ENCODE results near the gene C1S.
A peak's percentile ranks its signal among the peaks of the same experiment; 100 is the strongest.
"Not testable (repeated sequence)": the region's sequence is repeated elsewhere in the genome, so short reads cannot be mapped to it uniquely, and the experiment has no call there.

The C1S gene

GRCh38 chr12:7045913-7046312 is 14.6 kb upstream of the C1S start:
- DNase-seq (ENCODE audit: low read depth, low spot score): no peak
- H3K27ac ChIP-seq: no peak overlapping the region

- DNase-seq (ENCODE audit: low read depth, low spot score): no peak
- no peak overlapping the region for H3K27ac ChIP-seq
Measured at GRCh38 chr12:7046383-7047105, 14.0 kb upstream of the C1S start.

DNA sequence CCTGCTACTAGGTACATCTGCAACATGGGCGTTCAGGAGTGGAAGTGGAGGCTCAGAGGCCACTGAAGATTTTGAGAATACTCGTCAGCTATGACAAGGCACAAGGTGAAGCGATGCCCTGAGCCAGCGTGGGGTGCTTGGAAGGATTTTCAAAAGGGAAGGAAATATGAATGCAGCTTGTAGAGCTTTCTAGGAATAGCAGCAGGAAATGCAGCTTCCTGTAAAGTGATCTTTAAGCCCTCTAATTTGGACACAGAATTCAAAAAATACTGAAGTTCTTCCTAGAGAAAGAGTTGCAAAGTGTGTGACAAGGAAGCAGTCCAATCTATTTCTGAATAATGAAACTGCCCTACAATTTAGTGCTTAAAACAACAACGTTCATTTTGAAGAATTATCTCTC is 13.2 kb upstream of the C1S start:
- DNase-seq (ENCODE audit: low read depth, low spot score): no peak
- H3K27ac ChIP-seq: no peak overlapping the region

GRCh38 chr12:7049445-7049951 is 11.0 kb upstream of the C1S start:
- H3K27ac ChIP-seq; DNase-seq (ENCODE audit: low read depth, low spot score): not testable (repeated sequence)

- not testable (repeated sequence) for DNase-seq (ENCODE audit: low read depth, low spot score); H3K27ac ChIP-seq
Measured at GRCh38 chr12:7049973-7050372, 10.5 kb upstream of the C1S start.

GRCh38 chr12:7054925-7055324 is 5.6 kb upstream of the C1S start:
- no peak overlapping the region for H3K27ac ChIP-seq
- no peak for DNase-seq (ENCODE audit: low read depth, low spot score)

GRCh38 chr12:7055736-7056135 is 4.8 kb upstream of the C1S start:
- H3K27ac ChIP-seq; DNase-seq (ENCODE audit: low read depth, low spot score): not testable (repeated sequence)

DNA sequence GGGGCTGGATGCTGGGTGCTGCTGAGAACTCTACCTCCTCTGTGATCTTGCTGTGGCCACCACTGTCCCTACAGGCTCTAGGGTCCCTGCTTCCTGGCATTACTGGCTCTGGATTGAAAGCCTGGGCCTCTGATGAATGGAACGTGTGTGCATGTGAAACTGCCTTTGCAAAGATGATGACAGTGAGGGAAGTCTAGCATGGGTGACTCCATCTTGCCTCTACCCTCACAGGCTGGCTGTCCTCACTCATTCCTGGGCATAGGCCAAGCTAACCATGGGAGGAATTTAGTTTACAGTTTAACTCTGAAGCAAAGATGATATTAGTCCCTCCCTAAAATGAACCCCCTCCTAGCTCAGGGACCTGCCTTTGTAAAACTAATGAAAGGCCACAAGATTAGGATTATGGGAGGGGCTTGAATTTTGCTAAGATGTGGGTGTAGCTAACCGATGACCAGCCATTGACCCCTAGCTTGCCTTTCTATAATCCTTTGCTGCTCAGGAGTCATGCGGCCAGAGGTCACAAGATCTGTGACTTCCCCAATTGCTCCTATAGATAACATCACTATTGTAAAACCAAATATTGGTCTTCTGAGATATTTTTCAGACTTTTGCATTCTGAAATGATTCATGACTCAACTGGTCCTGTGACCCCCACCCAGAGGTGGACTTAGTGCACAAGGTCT is 2.2 kb upstream of the C1S start:
- no peak for DNase-seq (ENCODE audit: low read depth, low spot score)

GRCh38 chr12:7058850-7059395 is 1.6 kb upstream of the C1S start:
- no peak overlapping the region for H3K27ac ChIP-seq
- no peak for DNase-seq (ENCODE audit: low read depth, low spot score)

More for the DNA sequence above, 2.2 kb upstream of the C1S start:
- H3K27ac ChIP-seq: no peak overlapping the region

DNA sequence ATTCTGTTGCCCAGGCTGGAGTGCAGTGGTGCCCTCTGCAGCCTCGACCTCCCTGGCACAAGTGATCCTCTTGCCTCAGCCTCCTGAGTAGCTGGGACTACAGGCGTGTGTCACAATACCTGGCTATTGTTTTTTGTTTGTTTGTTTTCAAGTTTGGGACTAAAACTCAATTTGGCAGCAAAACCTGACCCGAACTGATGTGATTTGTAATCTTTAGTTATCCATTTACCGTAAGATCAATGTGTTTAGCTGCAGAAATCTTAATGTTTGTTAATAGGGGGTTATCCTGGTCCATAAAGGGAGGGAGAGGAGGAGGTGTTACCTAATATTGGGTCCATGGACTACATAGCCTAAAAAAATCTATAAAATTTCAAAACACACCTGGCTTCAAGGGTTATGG is 738 bp upstream of the C1S start:
- no peak overlapping the region for H3K27ac ChIP-seq
- no peak for DNase-seq (ENCODE audit: low read depth, low spot score)

- no peak overlapping the region for H3K27ac ChIP-seq
- DNase-seq (ENCODE audit: low read depth, low spot score): no peak
Measured at GRCh38 chr12:7061138-7061537, 620 bp downstream of the C1S start.

DNA sequence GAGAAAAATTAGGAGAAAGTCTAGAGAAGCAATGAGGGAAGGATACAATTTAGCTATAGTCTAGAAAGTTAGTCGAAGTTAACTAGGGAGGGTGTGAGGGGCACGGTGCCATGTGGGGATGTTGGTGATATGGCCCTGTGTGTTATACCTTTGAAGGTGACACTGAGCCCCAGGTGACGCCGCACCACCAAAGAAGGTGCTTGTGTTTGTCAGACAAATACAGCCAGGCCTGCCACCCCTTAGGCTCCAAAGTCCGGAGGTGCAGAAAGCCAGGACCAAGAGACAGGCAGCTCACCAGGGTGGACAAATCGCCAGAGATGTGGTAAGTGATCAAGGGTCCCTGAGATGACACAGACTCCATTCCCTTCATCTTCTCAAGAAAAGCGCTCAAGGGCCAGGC is 1.1 kb downstream of the C1S start:
- DNase-seq (ENCODE audit: low read depth, low spot score): no peak
- no peak overlapping the region for H3K27ac ChIP-seq

GRCh38 chr12:7064516-7064915 is 4.0 kb downstream of the C1S start:
- no peak for DNase-seq (ENCODE audit: low read depth, low spot score)

DNA sequence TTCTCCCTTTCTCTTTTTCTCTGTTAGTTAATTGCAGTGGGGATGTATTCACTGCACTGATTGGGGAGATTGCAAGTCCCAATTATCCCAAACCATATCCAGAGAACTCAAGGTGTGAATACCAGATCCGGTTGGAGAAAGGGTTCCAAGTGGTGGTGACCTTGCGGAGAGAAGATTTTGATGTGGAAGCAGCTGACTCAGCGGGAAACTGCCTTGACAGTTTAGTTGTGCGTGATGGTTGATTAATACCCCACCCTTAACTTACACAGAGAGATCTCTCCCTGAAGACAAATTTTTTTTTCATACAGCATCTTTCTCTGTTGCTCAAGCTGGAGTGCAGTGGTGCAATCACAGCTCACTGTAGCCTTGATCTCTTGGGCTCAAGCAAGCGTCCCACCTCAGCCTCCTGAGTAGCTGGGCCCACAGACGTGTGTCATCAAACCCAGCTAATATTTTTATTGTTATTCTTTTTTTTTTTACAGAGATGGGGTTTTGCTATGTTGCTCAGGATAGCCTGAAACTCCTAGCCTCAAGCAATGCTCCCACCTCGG is 4.6 kb downstream of the C1S start:
- H3K27ac ChIP-seq: no peak overlapping the region
- no peak for DNase-seq (ENCODE audit: low read depth, low spot score)

More at GRCh38 chr12:7064516-7064915, 4.0 kb downstream of the C1S start:
- H3K27ac ChIP-seq: no peak overlapping the region

GRCh38 chr12:7066596-7066995 is 6.1 kb downstream of the C1S start:
- DNase-seq (ENCODE audit: low read depth, low spot score): no peak
- H3K27ac ChIP-seq: no peak overlapping the region

DNA sequence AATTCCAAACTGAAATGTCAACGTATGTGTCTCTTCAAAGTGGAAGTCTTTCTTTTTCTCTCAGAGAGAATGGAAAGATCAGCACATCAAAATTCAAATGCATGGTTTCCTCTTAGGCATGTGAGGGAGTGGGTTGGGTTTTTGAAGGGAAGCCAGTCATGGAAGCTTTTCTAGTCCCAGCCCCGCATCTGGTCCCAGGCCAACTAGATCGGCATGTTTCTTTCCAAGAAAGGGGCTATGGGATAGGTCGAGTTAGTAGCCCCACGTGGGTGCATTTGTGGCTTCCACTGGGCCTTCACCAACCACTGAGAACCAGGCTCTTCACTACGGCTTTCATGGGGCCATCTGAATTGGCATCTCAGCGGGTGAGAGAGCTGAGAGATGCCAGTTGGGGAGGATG is 6.6 kb downstream of the C1S start:
- DNase-seq (ENCODE audit: low read depth, low spot score): no peak
- no peak overlapping the region for H3K27ac ChIP-seq

DNA sequence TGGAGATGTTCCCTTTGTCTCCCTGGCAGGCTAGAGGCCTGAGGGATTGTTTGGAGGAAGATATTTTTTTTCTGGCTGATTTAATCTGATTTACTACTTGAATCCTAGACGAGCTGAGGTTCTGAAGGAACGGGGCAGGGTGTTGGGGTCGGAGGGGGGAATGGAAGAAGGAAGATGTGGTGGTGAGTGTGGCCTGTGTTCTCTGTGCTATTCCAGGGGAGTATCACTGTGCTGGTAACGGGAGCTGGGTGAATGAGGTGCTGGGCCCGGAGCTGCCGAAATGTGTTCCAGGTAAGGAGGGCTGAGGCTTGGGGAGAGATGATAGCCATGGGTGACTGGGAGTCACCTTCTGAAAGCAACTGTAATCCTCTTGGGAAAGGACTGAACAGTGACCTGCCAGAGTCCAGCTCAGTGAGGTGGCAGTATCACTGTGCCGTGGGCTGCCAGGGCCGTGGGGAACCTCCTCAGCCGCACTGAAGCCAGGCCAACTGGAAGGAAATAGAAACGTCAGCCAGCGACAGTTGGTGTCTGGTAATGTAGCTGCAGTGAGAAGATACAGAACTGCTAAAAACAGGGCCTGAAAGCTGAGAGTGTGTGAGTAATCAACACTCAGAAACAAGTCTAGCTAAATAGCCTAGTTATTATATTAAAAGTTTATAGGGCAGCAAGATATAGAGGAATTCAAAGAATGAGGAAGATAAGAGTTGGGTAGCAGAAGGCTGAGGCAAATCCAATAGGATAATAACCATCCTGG is 7.9 kb downstream of the C1S start:
- no peak for DNase-seq (ENCODE audit: low read depth, low spot score)
- peak overlapping the region; percentile 31 for H3K27ac ChIP-seq

DNA sequence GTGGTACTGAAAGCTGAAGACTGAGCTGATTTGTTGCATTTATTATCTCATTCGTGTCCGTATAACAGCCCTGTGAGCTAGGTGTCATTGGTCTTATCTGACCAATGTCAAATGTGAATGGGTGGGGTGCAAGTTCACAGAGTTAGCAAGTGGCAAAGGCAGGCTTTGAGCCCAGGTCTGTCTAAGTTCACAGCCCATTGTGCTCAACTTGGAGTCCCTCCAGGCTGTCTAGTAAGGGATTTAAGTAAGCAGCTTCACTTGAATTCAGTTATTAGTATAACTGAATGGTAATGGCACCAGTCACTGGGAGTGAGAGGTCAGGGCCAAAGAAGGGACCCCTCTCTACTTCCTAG is 8.5 kb downstream of the C1S start:
- DNase-seq (ENCODE audit: low read depth, low spot score): no peak
- peak overlapping the region; percentile 31 for H3K27ac ChIP-seq

- H3K27ac ChIP-seq: no peak overlapping the region
- no peak for DNase-seq (ENCODE audit: low read depth, low spot score)
Measured at GRCh38 chr12:7069386-7069785, 8.9 kb downstream of the C1S start.

DNA sequence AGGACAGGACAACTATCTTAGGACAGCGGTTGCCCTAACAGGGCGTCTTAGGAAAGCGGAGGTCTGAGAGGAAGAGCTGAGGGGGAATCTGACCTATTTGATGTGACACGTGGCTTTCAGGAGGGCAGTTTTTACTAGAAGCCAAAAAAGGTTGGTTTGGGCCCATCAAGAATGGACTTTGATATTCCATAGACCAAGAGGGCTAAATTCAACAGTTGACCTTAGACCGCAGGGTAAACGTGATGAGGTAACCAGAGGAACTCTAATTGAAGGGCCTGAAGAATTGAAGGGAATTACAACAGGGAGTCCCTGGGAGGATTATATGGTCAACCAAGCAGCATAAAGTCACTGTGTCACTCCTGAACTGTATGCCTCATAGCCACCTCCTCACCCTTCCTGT is 11.5 kb downstream of the C1S start:
- DNase-seq (ENCODE audit: low read depth, low spot score): no peak
- H3K27ac ChIP-seq: no peak overlapping the region

DNA sequence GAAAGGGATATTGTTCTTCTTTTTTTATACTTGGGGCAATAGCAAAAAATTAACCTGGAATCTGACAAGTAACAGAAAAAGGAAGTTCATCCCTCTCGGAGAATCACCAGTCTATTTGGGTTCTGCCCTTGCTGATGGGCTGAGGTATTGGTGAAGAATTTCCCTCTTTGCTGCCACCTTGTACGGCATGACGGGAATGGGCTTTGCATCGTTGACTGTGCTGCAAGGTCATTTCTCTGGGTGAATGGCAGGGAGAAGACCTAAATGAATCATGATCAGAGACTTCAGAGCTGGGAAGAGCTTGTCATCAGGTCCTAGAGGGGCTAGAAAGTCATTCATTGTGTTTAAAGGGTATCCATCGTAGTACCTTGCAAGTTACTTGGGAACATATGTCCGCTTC is 12.0 kb downstream of the C1S start:
- H3K27ac ChIP-seq: no peak overlapping the region
- no peak for DNase-seq (ENCODE audit: low read depth, low spot score)
